ENCODE data around the gene UQCC5. TPM values are rescaled to one million over a fixed set of nuclear protein-coding genes. Genes with fewer than 3 reads are reported as not detected.
A peak's percentile ranks its signal among the peaks of the same experiment; 100 is the strongest.

UQCC5 gene
- total RNA-seq, 2 experiments from 2014 or later = 2.8 to 8.3 TPM

DNA sequence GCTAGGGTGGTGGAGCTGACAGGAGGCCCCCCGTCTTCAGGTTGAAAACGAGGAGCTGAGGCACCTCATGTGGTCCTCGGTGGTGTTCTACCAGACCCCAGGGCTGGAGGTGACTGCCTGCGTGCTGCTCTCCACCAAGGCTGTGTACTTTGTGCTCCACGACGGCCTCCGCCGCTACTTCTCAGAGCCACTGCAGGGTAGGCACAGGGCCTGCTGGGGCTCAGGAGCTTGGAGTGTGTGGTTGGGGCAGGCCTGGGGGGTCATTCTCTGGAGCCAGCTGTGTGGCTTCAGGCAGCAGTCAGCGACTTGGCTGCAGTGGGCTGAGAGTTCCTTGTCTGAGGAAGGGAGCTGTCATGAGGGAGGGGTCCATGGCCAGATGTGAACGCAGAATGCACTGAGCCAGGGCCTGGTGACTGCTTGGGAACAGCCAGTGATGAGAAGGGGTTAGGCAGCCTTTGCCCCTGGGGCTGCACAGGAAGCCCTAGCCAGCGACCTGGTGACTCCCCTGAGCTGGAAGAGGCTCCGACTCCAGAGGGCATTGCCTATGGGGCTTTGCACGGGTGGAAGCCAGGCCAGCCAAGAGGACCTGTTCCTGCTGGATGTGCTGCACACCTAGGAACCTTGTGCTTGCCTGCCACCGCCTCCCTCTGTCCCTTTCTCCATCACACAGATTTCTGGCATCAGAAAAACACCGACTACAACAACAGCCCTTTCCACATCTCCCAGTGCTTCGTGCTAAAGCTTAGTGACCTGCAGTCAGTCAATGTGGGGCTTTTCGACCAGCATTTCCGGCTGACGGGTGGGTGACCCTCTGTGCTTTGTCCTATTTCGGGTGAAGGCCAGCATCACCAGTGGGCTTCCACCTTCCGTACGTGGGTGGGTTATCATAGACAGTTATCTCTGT is 46.1 kb upstream of the UQCC5 start:
- ChIA-PET POLR2A (no interaction called here), CTCF (no interaction called here)
- H3K27me3 Mint-ChIP-seq = no peaks in the 10 kb centered on the region
- H3K36me3 Mint-ChIP-seq (ENCODE audit: low read depth) = peaks cover 70% of the 10 kb centered on the region
- H3K36me3 ChIP-seq (ENCODE audit: insufficient read depth, low read length) = peaks cover 63% of the 10 kb centered on the region
- H3K27me3 ChIP-seq (ENCODE audit: control insufficient read depth in 1 of 2, insufficient read depth in 2 of 2, low read length in 2 of 2) = no peaks in the 10 kb centered on the region
- intact Hi-C loops (cut with DNase I, micrococcal nuclease) = no loop called here
- no peaks in the 10 kb centered on the region for H3K9me3 ChIP-seq (ENCODE audit: control insufficient read depth in 1 of 2, insufficient read depth in 1 of 2, low read length in 2 of 2)
- no peaks in the 10 kb centered on the region for H3K4me1 Mint-ChIP-seq (ENCODE audit: low read depth)
- no peak for ATAC-seq (ENCODE audit: poor library complexity)
- H3K27ac Mint-ChIP-seq = no peak overlapping the region
- TF ChIP-seq, protein P1, sequence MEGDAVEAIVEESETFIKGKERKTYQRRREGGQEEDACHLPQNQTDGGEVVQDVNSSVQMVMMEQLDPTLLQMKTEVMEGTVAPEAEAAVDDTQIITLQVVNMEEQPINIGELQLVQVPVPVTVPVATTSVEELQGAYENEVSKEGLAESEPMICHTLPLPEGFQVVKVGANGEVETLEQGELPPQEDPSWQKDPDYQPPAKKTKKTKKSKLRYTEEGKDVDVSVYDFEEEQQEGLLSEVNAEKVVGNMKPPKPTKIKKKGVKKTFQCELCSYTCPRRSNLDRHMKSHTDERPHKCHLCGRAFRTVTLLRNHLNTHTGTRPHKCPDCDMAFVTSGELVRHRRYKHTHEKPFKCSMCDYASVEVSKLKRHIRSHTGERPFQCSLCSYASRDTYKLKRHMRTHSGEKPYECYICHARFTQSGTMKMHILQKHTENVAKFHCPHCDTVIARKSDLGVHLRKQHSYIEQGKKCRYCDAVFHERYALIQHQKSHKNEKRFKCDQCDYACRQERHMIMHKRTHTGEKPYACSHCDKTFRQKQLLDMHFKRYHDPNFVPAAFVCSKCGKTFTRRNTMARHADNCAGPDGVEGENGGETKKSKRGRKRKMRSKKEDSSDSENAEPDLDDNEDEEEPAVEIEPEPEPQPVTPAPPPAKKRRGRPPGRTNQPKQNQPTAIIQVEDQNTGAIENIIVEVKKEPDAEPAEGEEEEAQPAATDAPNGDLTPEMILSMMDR (IDR thresholded peaks at IDR 0.05) = no peak
- no peaks in the 10 kb centered on the region for H3K9me3 Mint-ChIP-seq
- peaks cover 8% of the 10 kb centered on the region for H3K4me1 ChIP-seq (ENCODE audit: insufficient read depth, low read length)
- no peak overlapping the region for H3K4me3 ChIP-seq (ENCODE audit: low read length)
- H3K4me3 Mint-ChIP-seq = no peak overlapping the region
- DNase-seq = no peak
- no peak overlapping the region for H3K27ac ChIP-seq (ENCODE audit: low read depth in 1 of 2, low read length in 2 of 2)

DNA sequence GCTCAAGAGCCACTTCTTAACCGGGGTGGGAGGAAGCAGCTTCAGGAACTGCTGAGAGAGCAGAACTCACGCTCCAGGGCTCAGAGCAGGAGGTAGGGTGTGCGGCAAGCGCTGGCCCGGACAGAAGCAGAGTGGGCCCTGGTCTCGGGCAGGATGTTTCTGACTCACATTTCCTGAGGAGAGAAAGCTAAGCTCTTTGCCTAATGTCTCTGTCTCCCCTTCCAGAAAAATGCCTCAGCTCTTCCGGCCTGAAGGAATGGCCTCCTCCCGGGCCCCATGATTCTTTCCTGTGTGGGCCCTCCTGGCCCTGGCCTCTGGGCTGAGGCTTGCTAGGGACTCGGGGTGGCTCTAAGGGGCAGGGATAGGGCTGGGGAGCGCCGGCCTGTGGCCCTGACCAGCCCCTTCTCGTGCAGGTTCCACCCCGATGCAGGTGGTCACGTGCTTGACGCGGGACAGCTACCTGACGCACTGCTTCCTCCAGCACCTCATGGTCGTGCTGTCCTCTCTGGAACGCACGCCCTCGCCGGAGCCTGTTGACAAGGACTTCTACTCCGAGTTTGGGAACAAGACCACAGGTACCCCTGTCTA is 45.4 kb upstream of the UQCC5 start:
- Mint-ChIP-seq H3K36me3 (ENCODE audit: low read depth) (peaks cover 63% of the 10 kb centered on the region), H3K4me3 (no peak overlapping the region), H3K27me3 (no peaks in the 10 kb centered on the region), H3K4me1 (ENCODE audit: low read depth) (no peaks in the 10 kb centered on the region), H3K9me3 (no peaks in the 10 kb centered on the region), H3K27ac (no peak overlapping the region)
- ChIA-PET CTCF (no interaction called here), POLR2A (no interaction called here)
- H3K9me3 ChIP-seq (ENCODE audit: control insufficient read depth in 1 of 2, insufficient read depth in 1 of 2, low read length in 2 of 2) = no peaks in the 10 kb centered on the region
- ATAC-seq (ENCODE audit: poor library complexity) (no peak), DNase-seq (peak in 2 of 14 experiments; percentile 35 to 40)
- peaks cover 9% of the 10 kb centered on the region for H3K4me1 ChIP-seq (ENCODE audit: insufficient read depth, low read length)
- TF ChIP-seq, protein P1 (IDR thresholded peaks at IDR 0.05) = no peak
- H3K36me3 ChIP-seq (ENCODE audit: insufficient read depth, low read length) = peaks cover 61% of the 10 kb centered on the region
- no peak overlapping the region for H3K27ac ChIP-seq (ENCODE audit: low read depth in 1 of 2, low read length in 2 of 2)
- no peaks in the 10 kb centered on the region for H3K27me3 ChIP-seq (ENCODE audit: control insufficient read depth in 1 of 2, insufficient read depth in 2 of 2, low read length in 2 of 2)
- no peak overlapping the region for H3K4me3 ChIP-seq (ENCODE audit: low read length)
- intact Hi-C loops (cut with DNase I, micrococcal nuclease) = no loop called here

DNA sequence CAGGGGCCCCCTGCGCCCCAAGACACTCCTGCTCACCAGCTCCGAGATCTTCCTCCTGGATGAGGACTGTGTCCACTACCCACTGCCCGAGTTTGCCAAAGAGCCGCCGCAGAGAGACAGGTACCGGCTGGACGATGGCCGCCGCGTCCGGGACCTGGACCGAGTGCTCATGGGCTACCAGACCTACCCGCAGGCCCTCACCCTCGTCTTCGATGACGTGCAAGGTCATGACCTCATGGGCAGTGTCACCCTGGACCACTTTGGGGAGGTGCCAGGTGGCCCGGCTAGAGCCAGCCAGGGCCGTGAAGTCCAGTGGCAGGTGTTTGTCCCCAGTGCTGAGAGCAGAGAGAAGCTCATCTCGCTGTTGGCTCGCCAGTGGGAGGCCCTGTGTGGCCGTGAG is 44.3 kb upstream of the UQCC5 start:
- Mint-ChIP-seq H3K27me3 (no peaks in the 10 kb centered on the region), H3K4me1 (ENCODE audit: low read depth) (no peaks in the 10 kb centered on the region), H3K36me3 (ENCODE audit: low read depth) (peaks cover 54% of the 10 kb centered on the region), H3K4me3 (no peak overlapping the region), H3K27ac (no peak overlapping the region), H3K9me3 (no peaks in the 10 kb centered on the region)
- TF ChIP-seq, protein P1 (IDR thresholded peaks at IDR 0.05) = no peak
- DNase-seq (no peak), ATAC-seq (ENCODE audit: poor library complexity) (no peak)
- peaks cover 55% of the 10 kb centered on the region for H3K36me3 ChIP-seq (ENCODE audit: insufficient read depth, low read length)
- no peaks in the 10 kb centered on the region for H3K27me3 ChIP-seq (ENCODE audit: control insufficient read depth in 1 of 2, insufficient read depth in 2 of 2, low read length in 2 of 2)
- intact Hi-C loops (cut with DNase I, micrococcal nuclease) = no loop called here
- H3K4me1 ChIP-seq (ENCODE audit: insufficient read depth, low read length) = peaks cover 9% of the 10 kb centered on the region
- no peak overlapping the region for H3K4me3 ChIP-seq (ENCODE audit: low read length)
- H3K9me3 ChIP-seq (ENCODE audit: control insufficient read depth in 1 of 2, insufficient read depth in 1 of 2, low read length in 2 of 2) = no peaks in the 10 kb centered on the region
- H3K27ac ChIP-seq (ENCODE audit: low read depth in 1 of 2, low read length in 2 of 2) = no peak overlapping the region
- ChIA-PET POLR2A (no interaction called here), CTCF (no interaction called here)

All from CD4-positive, alpha-beta T cell (primary cell).